ENCODE measurements around the gene BPIFB1.

DNA sequence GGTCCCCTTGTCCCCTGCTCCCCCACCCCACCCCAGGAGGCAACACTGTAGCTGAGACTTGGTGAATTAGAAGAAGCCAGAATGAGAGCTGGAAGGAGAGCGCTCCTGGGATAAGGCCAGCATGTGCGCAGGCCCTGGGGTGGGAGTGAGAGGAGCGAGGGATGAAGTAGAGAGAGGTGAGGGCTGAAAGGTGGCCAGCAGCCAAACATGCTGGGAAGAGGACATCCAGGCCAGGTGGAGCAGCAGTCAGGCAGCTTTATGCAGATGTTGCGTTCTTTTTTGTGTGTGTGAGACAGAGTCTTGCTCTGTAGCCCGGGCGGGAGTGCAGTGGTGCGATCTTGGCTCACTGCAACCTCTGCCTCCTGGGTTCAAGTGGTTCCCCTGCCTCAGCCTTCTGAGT is 2.2 kb upstream of the BPIFB1 start:
- no peak for TF ChIP-seq NR2C2 (CRISPR knock-in tag; IDR thresholded peaks at IDR 0.05; ENCODE audit: borderline replicate concordance)
- no peak for TF ChIP-seq RXRA (CRISPR knock-in tag; IDR thresholded peaks at IDR 0.05)
- no peak for TF ChIP-seq HNRNPLL (IDR thresholded peaks at IDR 0.05; ENCODE audit: low read depth, low read length, poor library complexity, severe bottlenecking)
- TF ChIP-seq, protein P1, sequence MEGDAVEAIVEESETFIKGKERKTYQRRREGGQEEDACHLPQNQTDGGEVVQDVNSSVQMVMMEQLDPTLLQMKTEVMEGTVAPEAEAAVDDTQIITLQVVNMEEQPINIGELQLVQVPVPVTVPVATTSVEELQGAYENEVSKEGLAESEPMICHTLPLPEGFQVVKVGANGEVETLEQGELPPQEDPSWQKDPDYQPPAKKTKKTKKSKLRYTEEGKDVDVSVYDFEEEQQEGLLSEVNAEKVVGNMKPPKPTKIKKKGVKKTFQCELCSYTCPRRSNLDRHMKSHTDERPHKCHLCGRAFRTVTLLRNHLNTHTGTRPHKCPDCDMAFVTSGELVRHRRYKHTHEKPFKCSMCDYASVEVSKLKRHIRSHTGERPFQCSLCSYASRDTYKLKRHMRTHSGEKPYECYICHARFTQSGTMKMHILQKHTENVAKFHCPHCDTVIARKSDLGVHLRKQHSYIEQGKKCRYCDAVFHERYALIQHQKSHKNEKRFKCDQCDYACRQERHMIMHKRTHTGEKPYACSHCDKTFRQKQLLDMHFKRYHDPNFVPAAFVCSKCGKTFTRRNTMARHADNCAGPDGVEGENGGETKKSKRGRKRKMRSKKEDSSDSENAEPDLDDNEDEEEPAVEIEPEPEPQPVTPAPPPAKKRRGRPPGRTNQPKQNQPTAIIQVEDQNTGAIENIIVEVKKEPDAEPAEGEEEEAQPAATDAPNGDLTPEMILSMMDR (CRISPR knock-in tag; IDR thresholded peaks at IDR 0.05) = no peak

All from HepG2 (cell line).